ENCODE measurements around the gene LRRC75B.

Gene LRRC75B

GRCh38 chr22:24592058-24592850 lies 619 bp downstream of the LRRC75B start:
- no peak for TF ChIP-seq CTCF (IDR thresholded peaks at IDR 0.05; ENCODE audit: low read depth, low read length)
- TF ChIP-seq MYC (IDR thresholded peaks at IDR 0.05; ENCODE audit: low read depth, low read length): no peak
- no peak for TF ChIP-seq POLR2A (IDR thresholded peaks at IDR 0.05; ENCODE audit: extremely low read depth, insufficient read length)
- TF ChIP-seq MAX (IDR thresholded peaks at IDR 0.05; ENCODE audit: low read depth, low read length): no peak
- no peak for DNase-seq (ENCODE audit: low read depth)
- H3K4me3 ChIP-seq (ENCODE audit: low read depth, low read length): peak overlapping the region; percentile 7

GRCh38 chr22:24591286-24591830 lies 1.5 kb downstream of the LRRC75B start:
- no peak for TF ChIP-seq CTCF (IDR thresholded peaks at IDR 0.05; ENCODE audit: low read depth, low read length)
- TF ChIP-seq MAX (IDR thresholded peaks at IDR 0.05; ENCODE audit: low read depth, low read length): no peak
- TF ChIP-seq POLR2A (IDR thresholded peaks at IDR 0.05; ENCODE audit: extremely low read depth, insufficient read length): no peak
- no peak for TF ChIP-seq MYC (IDR thresholded peaks at IDR 0.05; ENCODE audit: low read depth, low read length)
- no peak overlapping the region for H3K4me3 ChIP-seq (ENCODE audit: low read depth, low read length)
- DNase-seq (ENCODE audit: low read depth): no peak

- no peak overlapping the region for H3K4me3 ChIP-seq (ENCODE audit: low read depth, low read length)
- no peak for TF ChIP-seq CTCF (IDR thresholded peaks at IDR 0.05; ENCODE audit: low read depth, low read length)
- TF ChIP-seq POLR2A (IDR thresholded peaks at IDR 0.05; ENCODE audit: extremely low read depth, insufficient read length): no peak
- no peak for TF ChIP-seq MAX (IDR thresholded peaks at IDR 0.05; ENCODE audit: low read depth, low read length)
- TF ChIP-seq MYC (IDR thresholded peaks at IDR 0.05; ENCODE audit: low read depth, low read length): no peak
- DNase-seq (ENCODE audit: low read depth): no peak
These were observed 2.2 kb downstream of the LRRC75B start for GRCh38 chr22:24590596-24591173.

- H3K4me3 ChIP-seq (ENCODE audit: low read depth, low read length): no peak overlapping the region
- DNase-seq (ENCODE audit: low read depth): no peak
- no peak for TF ChIP-seq MAX (IDR thresholded peaks at IDR 0.05; ENCODE audit: low read depth, low read length)
- no peak for TF ChIP-seq MYC (IDR thresholded peaks at IDR 0.05; ENCODE audit: low read depth, low read length)
- no peak for TF ChIP-seq CTCF (IDR thresholded peaks at IDR 0.05; ENCODE audit: low read depth, low read length)
- no peak for TF ChIP-seq POLR2A (IDR thresholded peaks at IDR 0.05; ENCODE audit: extremely low read depth, insufficient read length)
These were observed 3.3 kb downstream of the LRRC75B start for GRCh38 chr22:24589518-24590030.

GRCh38 chr22:24588757-24589481 lies 4.0 kb downstream of the LRRC75B start:
- no peak for TF ChIP-seq POLR2A (IDR thresholded peaks at IDR 0.05; ENCODE audit: extremely low read depth, insufficient read length)
- TF ChIP-seq MYC (IDR thresholded peaks at IDR 0.05; ENCODE audit: low read depth, low read length): no peak
- no peak for TF ChIP-seq CTCF (IDR thresholded peaks at IDR 0.05; ENCODE audit: low read depth, low read length)
- TF ChIP-seq MAX (IDR thresholded peaks at IDR 0.05; ENCODE audit: low read depth, low read length): no peak
- no peak for DNase-seq (ENCODE audit: low read depth)
- H3K4me3 ChIP-seq (ENCODE audit: low read depth, low read length): no peak overlapping the region
